Epithelial cell of proximal tubule (primary cell): ENCODE data around the gene TNN. TPM values are rescaled to one million over a fixed set of nuclear protein-coding genes. Genes with fewer than 3 reads are reported as not detected.

ENCODE experiments used
- DNase-seq: peaks from one replicate; pipeline ENCODE4 v3.0.0-alpha.2; 2011; ENCODE audit warnings: low read depth
- H3K4me3 ChIP-seq: 2 replicates; pipeline ENCODE4 v1.5.1; 2011; ENCODE audit warnings: low read depth, mild to moderate bottlenecking, low read length
- CTCF ChIP-seq: conservative IDR thresholded peaks from 2 replicates; pipeline ENCODE4 v1.5.1; 2012; ENCODE audit warnings: low read depth, mild to moderate bottlenecking, low read length
- total RNA-seq: library from RNA; depleted of rRNA; stranded (reverse); fragments of >200 nt; gene quantifications from 2 replicates; pipeline ENCODE4 v1.2.3, GENCODE V29; 2015

Gene TNN
- total RNA-seq, 1 donor from 2014 or later, result not detected

GRCh38 chr1:175126347-175126746, 58.7 kb downstream of the TNN start:
- DNase-seq, result no peak
- TF ChIP-seq CTCF, result no peak
- H3K4me3 ChIP-seq, result no peak overlapping the region

GRCh38 chr1:175127565-175127964, 59.9 kb downstream of the TNN start:
- TF ChIP-seq CTCF, result no peak
- no peak overlapping the region for H3K4me3 ChIP-seq
- no peak for DNase-seq

GRCh38 chr1:175128523-175128922, 60.9 kb downstream of the TNN start:
- H3K4me3 ChIP-seq, result no peak overlapping the region
- no peak for TF ChIP-seq CTCF
- DNase-seq, result no peak

GRCh38 chr1:175129182-175129581, 61.5 kb downstream of the TNN start:
- no peak for TF ChIP-seq CTCF
- DNase-seq, result no peak
- no peak overlapping the region for H3K4me3 ChIP-seq

GRCh38 chr1:175129644-175129996, 62.0 kb downstream of the TNN start:
- no peak overlapping the region for H3K4me3 ChIP-seq
- no peak for TF ChIP-seq CTCF
- no peak for DNase-seq

- peak; percentile 52 for DNase-seq
- H3K4me3 ChIP-seq, result no peak overlapping the region
- TF ChIP-seq CTCF, result peak; percentile 13
Measured at GRCh38 chr1:175129997-175130648, 62.5 kb downstream of the TNN start.

- H3K4me3 ChIP-seq, result no peak overlapping the region
- DNase-seq, result no peak
- no peak for TF ChIP-seq CTCF
Measured at GRCh38 chr1:175130649-175131045, 63.0 kb downstream of the TNN start.
